HepG2 (cell line): ENCODE data around the gene FHL3. TPM values are rescaled to one million over a fixed set of nuclear protein-coding genes. Genes with fewer than 3 reads are reported as not detected.

Experiments
- FOXA1 ChIP-seq, 2 experiments: fragments of 450-650 bp in 1 of 2; sonication (generic) in 1 of 2; formaldehyde crosslinking in 1 of 2; IDR thresholded peaks; 2 replicates each; pipeline versions ENCODE4 v1.4.0 to v1.6.1; 2016 to 2020; ENCODE audit warnings: missing genetic modification reagents in 1 of 2
- FOXC1 ChIP-seq: sonication (generic); formaldehyde crosslinking; IDR thresholded peaks from 2 replicates; pipeline ENCODE4 v1.8.0; 2022; ENCODE audit warnings: mild to moderate bottlenecking, missing genetic modification reagents, borderline replicate concordance
- SATB2 ChIP-seq: sonication (generic); formaldehyde crosslinking; IDR thresholded peaks from 2 replicates; pipeline ENCODE4 v1.5.0; 2020; ENCODE audit warnings: missing genetic modification reagents
- ZFY ChIP-seq: sonication (generic); formaldehyde crosslinking; IDR thresholded peaks from 2 replicates; pipeline ENCODE4 v1.4.0; 2020; ENCODE audit warnings: missing genetic modification reagents
- ZNF572 ChIP-seq: sonication (generic); formaldehyde crosslinking; IDR thresholded peaks from 2 replicates; pipeline ENCODE4 v1.5.1; 2020; ENCODE audit warnings: mild to moderate bottlenecking, missing genetic modification reagents
- ZSCAN30 ChIP-seq: sonication (generic); formaldehyde crosslinking; IDR thresholded peaks from 2 replicates; pipeline ENCODE4 v1.5.0; 2020; ENCODE audit warnings: mild to moderate bottlenecking, missing genetic modification reagents
- polyA plus RNA-seq, 8 experiments: library from polyadenylated mRNA; depleted of rRNA in 3 of 8; stranded (reverse) in 7 of 8; unstranded in 1 of 8; fragments of >200 nt; fragmentation: Illumina TruSeq in 4 of 8; extraction: Trizol in 4 of 8; gene quantifications; 2 replicates each; pipeline versions ENCODE4 v1.2.1 to v1.2.3, GENCODE V29; 2011 to 2016; ENCODE audit warnings: low read depth in 4 of 8, missing spikeins in 1 of 8, mixed read lengths in 1 of 8; ENCODE audit not compliant: insufficient read depth in 1 of 8
- total RNA-seq, 5 experiments: library from RNA; depleted of rRNA; stranded (reverse); fragments of >200 nt; fragmentation: Illumina TruSeq; extraction: Trizol; gene quantifications; 2 replicates each; pipeline ENCODE4 v1.2.3, GENCODE V29; 2016; ENCODE audit warnings: low read depth in 1 of 5
- TF ChIP-seq, protein P1 (sequence below): sonication (generic); formaldehyde crosslinking; conservative IDR thresholded peaks from 2 replicates; pipeline ENCODE4 v1.4.0; 2020; ENCODE audit warnings: mild to moderate bottlenecking, missing genetic modification reagents, moderate library complexity
- TF ChIP-seq, protein P2 (sequence below): IDR thresholded peaks from 2 replicates; pipeline ENCODE4 v1.6.1; 2016; ENCODE audit warnings: mild to moderate bottlenecking, missing biosample characterization, missing genetic modification reagents
- TF ChIP-seq, protein P3 (sequence below): sonication (generic); formaldehyde crosslinking; IDR thresholded peaks from 2 replicates; pipeline ENCODE4 v1.5.0; 2020; ENCODE audit warnings: missing genetic modification reagents
- TF ChIP-seq, protein P4 (sequence below), 2 experiments: sonication (generic) in 1 of 2; formaldehyde crosslinking in 1 of 2; IDR thresholded peaks; 2 replicates each; pipeline versions ENCODE4 v1.4.0 to v1.6.1; 2016 to 2020; ENCODE audit warnings: borderline replicate concordance in 1 of 2, low read depth in 1 of 2, mild to moderate bottlenecking in 1 of 2, missing genetic modification reagents in 1 of 2
- TF ChIP-seq, protein P5 (sequence below): sonication (generic); formaldehyde crosslinking; IDR thresholded peaks from 2 replicates; pipeline ENCODE4 v1.4.0; 2020; ENCODE audit warnings: missing genetic modification reagents

Gene FHL3
- total and polyA plus RNA-seq, 2 of the 13 experiments (the other 11 are each of a cell fraction or from before 2014, with no cell fraction given): 2.8 to 6.6 TPM

DNA sequence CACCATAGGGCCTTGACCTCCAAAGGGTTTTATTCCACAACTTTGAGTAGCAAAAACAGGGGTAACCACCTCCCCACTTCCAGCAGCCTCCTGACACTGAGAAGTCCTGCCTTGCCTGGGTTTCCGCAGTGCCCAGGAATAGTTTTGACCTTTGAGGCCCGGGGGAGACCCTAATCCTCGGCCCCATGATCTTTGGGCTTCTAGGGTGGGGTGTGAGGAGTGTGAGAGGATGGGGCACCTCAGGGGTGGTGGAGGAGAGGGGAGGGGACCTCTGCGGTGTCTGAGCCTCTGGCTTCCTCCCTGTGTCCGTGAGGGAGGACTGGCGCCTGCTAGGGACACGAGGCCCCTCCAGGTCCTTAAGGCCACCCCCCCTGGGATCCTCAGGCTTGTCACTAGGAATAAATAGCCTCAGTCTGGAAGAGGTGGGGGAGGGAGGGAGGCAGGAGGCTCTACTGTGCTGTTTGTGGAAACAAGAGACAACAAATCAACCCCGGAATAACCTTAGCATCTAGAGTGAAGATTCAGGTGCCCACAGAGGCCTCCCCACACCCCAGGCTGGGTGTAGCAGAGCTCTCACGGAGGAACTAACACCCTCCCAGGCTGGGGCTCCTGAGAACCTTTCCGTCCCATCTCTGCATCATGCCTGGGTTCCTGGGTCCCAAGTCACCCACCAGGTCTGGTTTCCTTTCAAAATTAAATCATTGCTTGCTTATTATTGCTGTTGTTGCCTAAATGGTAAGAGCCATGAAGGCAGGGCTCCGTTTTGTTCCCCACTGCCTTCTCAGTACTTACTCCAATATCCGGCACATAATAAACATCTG is 904 bp upstream of the FHL3 start (continued):
- TF ChIP-seq FOXC1 (no peak), SATB2 (CRISPR knock-in tag) (no peak), FOXA1 (IDR thresholded peaks at IDR 0.05) (no peak), FOXA1 (CRISPR knock-in tag; IDR thresholded peaks at IDR 0.05) (no peak), ZSCAN30 (CRISPR knock-in tag) (no peak), ZFY (CRISPR knock-in tag) (no peak), ZNF572 (CRISPR knock-in tag) (0 out of 2 replicates have a peak, but pooled peaks have one; percentile 36)
- TF ChIP-seq, protein P1, sequence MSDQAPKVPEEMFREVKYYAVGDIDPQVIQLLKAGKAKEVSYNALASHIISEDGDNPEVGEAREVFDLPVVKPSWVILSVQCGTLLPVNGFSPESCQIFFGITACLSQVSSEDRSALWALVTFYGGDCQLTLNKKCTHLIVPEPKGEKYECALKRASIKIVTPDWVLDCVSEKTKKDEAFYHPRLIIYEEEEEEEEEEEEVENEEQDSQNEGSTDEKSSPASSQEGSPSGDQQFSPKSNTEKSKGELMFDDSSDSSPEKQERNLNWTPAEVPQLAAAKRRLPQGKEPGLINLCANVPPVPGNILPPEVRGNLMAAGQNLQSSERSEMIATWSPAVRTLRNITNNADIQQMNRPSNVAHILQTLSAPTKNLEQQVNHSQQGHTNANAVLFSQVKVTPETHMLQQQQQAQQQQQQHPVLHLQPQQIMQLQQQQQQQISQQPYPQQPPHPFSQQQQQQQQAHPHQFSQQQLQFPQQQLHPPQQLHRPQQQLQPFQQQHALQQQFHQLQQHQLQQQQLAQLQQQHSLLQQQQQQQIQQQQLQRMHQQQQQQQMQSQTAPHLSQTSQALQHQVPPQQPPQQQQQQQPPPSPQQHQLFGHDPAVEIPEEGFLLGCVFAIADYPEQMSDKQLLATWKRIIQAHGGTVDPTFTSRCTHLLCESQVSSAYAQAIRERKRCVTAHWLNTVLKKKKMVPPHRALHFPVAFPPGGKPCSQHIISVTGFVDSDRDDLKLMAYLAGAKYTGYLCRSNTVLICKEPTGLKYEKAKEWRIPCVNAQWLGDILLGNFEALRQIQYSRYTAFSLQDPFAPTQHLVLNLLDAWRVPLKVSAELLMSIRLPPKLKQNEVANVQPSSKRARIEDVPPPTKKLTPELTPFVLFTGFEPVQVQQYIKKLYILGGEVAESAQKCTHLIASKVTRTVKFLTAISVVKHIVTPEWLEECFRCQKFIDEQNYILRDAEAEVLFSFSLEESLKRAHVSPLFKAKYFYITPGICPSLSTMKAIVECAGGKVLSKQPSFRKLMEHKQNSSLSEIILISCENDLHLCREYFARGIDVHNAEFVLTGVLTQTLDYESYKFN: peak; percentile 51
- TF ChIP-seq, protein P2, sequence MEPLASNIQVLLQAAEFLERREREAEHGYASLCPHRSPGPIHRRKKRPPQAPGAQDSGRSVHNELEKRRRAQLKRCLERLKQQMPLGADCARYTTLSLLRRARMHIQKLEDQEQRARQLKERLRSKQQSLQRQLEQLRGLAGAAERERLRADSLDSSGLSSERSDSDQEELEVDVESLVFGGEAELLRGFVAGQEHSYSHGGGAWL (CRISPR knock-in tag): no peak
- TF ChIP-seq, protein P3, sequence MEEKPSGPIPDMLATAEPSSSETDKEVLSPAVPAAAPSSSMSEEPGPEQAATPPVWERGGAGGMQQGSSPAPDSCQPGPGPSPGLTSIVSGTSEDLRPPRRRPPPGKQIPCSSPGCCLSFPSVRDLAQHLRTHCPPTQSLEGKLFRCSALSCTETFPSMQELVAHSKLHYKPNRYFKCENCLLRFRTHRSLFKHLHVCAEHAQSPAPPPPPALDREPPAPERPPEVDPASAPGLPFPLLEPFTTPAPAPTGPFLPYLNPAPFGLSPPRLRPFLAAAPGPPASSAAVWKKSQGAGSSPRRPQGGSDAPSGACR: no peak
- TF ChIP-seq, protein P4, sequence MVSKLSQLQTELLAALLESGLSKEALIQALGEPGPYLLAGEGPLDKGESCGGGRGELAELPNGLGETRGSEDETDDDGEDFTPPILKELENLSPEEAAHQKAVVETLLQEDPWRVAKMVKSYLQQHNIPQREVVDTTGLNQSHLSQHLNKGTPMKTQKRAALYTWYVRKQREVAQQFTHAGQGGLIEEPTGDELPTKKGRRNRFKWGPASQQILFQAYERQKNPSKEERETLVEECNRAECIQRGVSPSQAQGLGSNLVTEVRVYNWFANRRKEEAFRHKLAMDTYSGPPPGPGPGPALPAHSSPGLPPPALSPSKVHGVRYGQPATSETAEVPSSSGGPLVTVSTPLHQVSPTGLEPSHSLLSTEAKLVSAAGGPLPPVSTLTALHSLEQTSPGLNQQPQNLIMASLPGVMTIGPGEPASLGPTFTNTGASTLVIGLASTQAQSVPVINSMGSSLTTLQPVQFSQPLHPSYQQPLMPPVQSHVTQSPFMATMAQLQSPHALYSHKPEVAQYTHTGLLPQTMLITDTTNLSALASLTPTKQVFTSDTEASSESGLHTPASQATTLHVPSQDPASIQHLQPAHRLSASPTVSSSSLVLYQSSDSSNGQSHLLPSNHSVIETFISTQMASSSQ (IDR thresholded peaks at IDR 0.05; ENCODE audit: low read depth): no peak
- TF ChIP-seq, protein P4 (CRISPR knock-in tag; IDR thresholded peaks at IDR 0.05; ENCODE audit: borderline replicate concordance): no peak
- TF ChIP-seq, protein P5, sequence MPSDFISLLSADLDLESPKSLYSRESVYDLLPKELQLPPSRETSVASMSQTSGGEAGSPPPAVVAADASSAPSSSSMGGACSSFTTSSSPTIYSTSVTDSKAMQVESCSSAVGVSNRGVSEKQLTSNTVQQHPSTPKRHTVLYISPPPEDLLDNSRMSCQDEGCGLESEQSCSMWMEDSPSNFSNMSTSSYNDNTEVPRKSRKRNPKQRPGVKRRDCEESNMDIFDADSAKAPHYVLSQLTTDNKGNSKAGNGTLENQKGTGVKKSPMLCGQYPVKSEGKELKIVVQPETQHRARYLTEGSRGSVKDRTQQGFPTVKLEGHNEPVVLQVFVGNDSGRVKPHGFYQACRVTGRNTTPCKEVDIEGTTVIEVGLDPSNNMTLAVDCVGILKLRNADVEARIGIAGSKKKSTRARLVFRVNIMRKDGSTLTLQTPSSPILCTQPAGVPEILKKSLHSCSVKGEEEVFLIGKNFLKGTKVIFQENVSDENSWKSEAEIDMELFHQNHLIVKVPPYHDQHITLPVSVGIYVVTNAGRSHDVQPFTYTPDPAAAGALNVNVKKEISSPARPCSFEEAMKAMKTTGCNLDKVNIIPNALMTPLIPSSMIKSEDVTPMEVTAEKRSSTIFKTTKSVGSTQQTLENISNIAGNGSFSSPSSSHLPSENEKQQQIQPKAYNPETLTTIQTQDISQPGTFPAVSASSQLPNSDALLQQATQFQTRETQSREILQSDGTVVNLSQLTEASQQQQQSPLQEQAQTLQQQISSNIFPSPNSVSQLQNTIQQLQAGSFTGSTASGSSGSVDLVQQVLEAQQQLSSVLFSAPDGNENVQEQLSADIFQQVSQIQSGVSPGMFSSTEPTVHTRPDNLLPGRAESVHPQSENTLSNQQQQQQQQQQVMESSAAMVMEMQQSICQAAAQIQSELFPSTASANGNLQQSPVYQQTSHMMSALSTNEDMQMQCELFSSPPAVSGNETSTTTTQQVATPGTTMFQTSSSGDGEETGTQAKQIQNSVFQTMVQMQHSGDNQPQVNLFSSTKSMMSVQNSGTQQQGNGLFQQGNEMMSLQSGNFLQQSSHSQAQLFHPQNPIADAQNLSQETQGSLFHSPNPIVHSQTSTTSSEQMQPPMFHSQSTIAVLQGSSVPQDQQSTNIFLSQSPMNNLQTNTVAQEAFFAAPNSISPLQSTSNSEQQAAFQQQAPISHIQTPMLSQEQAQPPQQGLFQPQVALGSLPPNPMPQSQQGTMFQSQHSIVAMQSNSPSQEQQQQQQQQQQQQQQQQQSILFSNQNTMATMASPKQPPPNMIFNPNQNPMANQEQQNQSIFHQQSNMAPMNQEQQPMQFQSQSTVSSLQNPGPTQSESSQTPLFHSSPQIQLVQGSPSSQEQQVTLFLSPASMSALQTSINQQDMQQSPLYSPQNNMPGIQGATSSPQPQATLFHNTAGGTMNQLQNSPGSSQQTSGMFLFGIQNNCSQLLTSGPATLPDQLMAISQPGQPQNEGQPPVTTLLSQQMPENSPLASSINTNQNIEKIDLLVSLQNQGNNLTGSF (CRISPR knock-in tag): no peak
